Panc1 (cell line): ENCODE data around the gene SLC2A11. TPM values are rescaled to one million over a fixed set of nuclear protein-coding genes. Genes with fewer than 3 reads are reported as not detected.

Experiments used
- ATAC-seq: fragments of 200-7000 bp; cut with Tn5 transposase; 2 replicates; pipeline ENCODE4 v1.9.1; 2020; ENCODE audit warnings: mild to moderate bottlenecking, moderate library complexity
- BruUV-seq: library from RNA; stranded (reverse); fragments of 400-500 nt; replicated peaks from 2 replicates; lab custom pipeline; 2021; lab: Mats Ljungman, UMichigan
- CTCF ChIA-PET: fragments of 300-600 bp; sonication (Branson Sonifier 250); formaldehyde crosslinking; loops from one replicate; lab custom pipeline; 2022; ENCODE audit warnings: antibody characterized with exemption; lab: Charles Lee
- POLR2A ChIA-PET: fragments of 300-600 bp; sonication (Branson Sonifier 250); formaldehyde crosslinking; loops from one replicate; lab custom pipeline; 2022; ENCODE audit warnings: antibody characterized with exemption; lab: Charles Lee
- DNase-seq: peaks from one replicate; pipeline ENCODE4 v3.0.0-alpha.2; 2010; ENCODE audit warnings: low read depth, low spot score
- H3K27ac ChIP-seq: 2 replicates; pipeline ENCODE4 v1.5.1; 2011; ENCODE audit warnings: mild to moderate bottlenecking, low read length, inconsistent platforms
- H3K27me3 ChIP-seq: fragments of 200-500 bp; sonication (Bioruptor generic); 2 replicates; pipeline ENCODE4 v1.6.0; 2014; ENCODE audit warnings: low read length, inconsistent platforms; ENCODE audit not compliant: control insufficient read depth, insufficient read depth
- H3K36me3 ChIP-seq: fragments of 200-500 bp; sonication (Bioruptor generic); 2 replicates; pipeline ENCODE4 v1.5.1; 2014; ENCODE audit warnings: inconsistent platforms, mild to moderate bottlenecking, low read length, moderate library complexity; ENCODE audit not compliant: control insufficient read depth, insufficient read depth
- H3K4me1 ChIP-seq: 2 replicates; pipeline ENCODE4 v1.5.1; 2011; ENCODE audit warnings: inconsistent platforms, mild to moderate bottlenecking, low read length, moderate library complexity; ENCODE audit not compliant: control insufficient read depth, insufficient read depth
- H3K4me3 ChIP-seq, 2 experiments: 2 replicates each; pipeline ENCODE4 v1.5.1; 2011 to 2012; ENCODE audit warnings: low read depth in 2 of 2, low read length in 2 of 2, mild to moderate bottlenecking in 2 of 2, inconsistent platforms in 1 of 2, moderate library complexity in 1 of 2
- H3K9me3 ChIP-seq: fragments of 200-500 bp; sonication (Bioruptor generic); 2 replicates; pipeline ENCODE4 v1.5.1; 2014; ENCODE audit warnings: low read depth, mild to moderate bottlenecking, inconsistent platforms, low read length, moderate library complexity; ENCODE audit not compliant: control insufficient read depth, insufficient read depth
- POLR2AphosphoS5 ChIP-seq: IDR thresholded peaks from 2 replicates; pipeline ENCODE4 v1.6.1; 2012; ENCODE audit warnings: mild to moderate bottlenecking, low read depth, low read length, moderate library complexity
- SIN3A ChIP-seq: IDR thresholded peaks from 2 replicates; pipeline ENCODE4 v1.6.1; 2012; ENCODE audit warnings: low read depth, mild to moderate bottlenecking, low read length, moderate library complexity, borderline replicate concordance; ENCODE audit not compliant: insufficient read depth
- TCF7L2 ChIP-seq: IDR thresholded peaks from 2 replicates; pipeline ENCODE4 v1.6.1; 2011; ENCODE audit warnings: mild to moderate bottlenecking, low read depth, low read length, inconsistent platforms
- in situ Hi-C: cut with HindIII; loops from 2 replicates; pipeline ENCODE4 v1.10.0; 2016; ENCODE audit warnings: low sequenced_read_pairs, low pct_unique_long_range_greater_than_20kb
- intact Hi-C: fragments of 100-400 bp; cut with micrococcal nuclease; formaldehyde crosslinking; loops from one replicate; pipeline ENCODE4 v1.10.0; 2022; ENCODE audit not compliant: unreplicated experiment
- total RNA-seq: library from RNA; stranded (reverse); gene quantifications from one replicate; pipeline ENCODE4 v1.2.1, GENCODE V29; 2021; ENCODE audit not compliant: unreplicated experiment
- TF ChIP-seq, protein P1 (sequence below), 2 experiments: IDR thresholded peaks; 2 replicates each; pipeline ENCODE4 v1.6.1; 2011 to 2012; ENCODE audit warnings: low read depth in 2 of 2, control low read depth in 1 of 2, low read length in 1 of 2, mild to moderate bottlenecking in 1 of 2, moderate library complexity in 1 of 2; ENCODE audit not compliant: insufficient read depth in 1 of 2
- TF ChIP-seq, protein P2 (sequence below): fragments of 450-650 bp; IDR thresholded peaks from 2 replicates; pipeline ENCODE4 v1.5.1; 2017; ENCODE audit warnings: mild to moderate bottlenecking

Gene SLC2A11
- total RNA-seq, 1 experiment from 2014 or later: 33.8 TPM

DNA sequence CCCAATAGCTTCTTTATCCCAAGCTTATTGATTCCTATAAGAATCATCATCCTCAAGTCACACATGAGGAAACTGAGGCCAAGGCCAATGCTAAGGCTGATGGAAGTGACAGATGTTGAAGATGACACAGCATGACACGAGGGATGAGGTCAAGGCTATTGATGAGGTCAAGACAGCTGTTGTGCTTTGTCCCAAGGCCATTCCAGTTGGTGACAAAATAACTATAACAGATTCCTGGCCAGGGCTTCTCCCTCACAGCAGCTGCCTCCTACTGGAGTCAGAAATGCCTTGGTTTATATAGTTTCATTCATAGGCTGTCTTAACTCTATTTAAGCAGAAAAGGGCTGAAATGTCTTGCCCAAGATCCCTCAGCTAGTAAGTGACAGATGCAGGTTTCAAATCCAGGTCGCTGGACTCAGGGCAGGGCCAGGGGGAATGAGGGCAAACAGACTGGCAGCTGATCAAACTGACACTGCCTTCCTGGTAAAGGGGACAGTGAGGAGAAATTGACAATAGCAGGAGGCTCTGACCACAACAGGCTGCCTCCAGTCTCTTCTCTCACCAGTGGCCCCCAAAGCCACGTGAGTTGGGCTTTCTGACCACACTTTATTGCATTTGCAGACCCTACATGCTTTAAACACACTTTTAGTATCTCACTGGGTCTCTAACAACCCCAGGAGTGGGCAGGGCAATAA lies 53.0 kb downstream of the SLC2A11 start:
- no peak for TF ChIP-seq SIN3A
- TF ChIP-seq TCF7L2: no peak
- TF ChIP-seq POLR2AphosphoS5: no peak
- TF ChIP-seq, protein P1, sequence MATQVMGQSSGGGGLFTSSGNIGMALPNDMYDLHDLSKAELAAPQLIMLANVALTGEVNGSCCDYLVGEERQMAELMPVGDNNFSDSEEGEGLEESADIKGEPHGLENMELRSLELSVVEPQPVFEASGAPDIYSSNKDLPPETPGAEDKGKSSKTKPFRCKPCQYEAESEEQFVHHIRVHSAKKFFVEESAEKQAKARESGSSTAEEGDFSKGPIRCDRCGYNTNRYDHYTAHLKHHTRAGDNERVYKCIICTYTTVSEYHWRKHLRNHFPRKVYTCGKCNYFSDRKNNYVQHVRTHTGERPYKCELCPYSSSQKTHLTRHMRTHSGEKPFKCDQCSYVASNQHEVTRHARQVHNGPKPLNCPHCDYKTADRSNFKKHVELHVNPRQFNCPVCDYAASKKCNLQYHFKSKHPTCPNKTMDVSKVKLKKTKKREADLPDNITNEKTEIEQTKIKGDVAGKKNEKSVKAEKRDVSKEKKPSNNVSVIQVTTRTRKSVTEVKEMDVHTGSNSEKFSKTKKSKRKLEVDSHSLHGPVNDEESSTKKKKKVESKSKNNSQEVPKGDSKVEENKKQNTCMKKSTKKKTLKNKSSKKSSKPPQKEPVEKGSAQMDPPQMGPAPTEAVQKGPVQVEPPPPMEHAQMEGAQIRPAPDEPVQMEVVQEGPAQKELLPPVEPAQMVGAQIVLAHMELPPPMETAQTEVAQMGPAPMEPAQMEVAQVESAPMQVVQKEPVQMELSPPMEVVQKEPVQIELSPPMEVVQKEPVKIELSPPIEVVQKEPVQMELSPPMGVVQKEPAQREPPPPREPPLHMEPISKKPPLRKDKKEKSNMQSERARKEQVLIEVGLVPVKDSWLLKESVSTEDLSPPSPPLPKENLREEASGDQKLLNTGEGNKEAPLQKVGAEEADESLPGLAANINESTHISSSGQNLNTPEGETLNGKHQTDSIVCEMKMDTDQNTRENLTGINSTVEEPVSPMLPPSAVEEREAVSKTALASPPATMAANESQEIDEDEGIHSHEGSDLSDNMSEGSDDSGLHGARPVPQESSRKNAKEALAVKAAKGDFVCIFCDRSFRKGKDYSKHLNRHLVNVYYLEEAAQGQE (IDR thresholded peaks at IDR 0.05; ENCODE audit: insufficient read depth in 1 of 2, low read depth in 2 of 2, low read length in 1 of 2): no peak
- TF ChIP-seq, protein P2, sequence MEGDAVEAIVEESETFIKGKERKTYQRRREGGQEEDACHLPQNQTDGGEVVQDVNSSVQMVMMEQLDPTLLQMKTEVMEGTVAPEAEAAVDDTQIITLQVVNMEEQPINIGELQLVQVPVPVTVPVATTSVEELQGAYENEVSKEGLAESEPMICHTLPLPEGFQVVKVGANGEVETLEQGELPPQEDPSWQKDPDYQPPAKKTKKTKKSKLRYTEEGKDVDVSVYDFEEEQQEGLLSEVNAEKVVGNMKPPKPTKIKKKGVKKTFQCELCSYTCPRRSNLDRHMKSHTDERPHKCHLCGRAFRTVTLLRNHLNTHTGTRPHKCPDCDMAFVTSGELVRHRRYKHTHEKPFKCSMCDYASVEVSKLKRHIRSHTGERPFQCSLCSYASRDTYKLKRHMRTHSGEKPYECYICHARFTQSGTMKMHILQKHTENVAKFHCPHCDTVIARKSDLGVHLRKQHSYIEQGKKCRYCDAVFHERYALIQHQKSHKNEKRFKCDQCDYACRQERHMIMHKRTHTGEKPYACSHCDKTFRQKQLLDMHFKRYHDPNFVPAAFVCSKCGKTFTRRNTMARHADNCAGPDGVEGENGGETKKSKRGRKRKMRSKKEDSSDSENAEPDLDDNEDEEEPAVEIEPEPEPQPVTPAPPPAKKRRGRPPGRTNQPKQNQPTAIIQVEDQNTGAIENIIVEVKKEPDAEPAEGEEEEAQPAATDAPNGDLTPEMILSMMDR: no peak
- BruUV-seq: no TSS peak
- intact Hi-C loops (no loop called here), in situ Hi-C loops (no loop called here)
- CTCF ChIA-PET: no interaction called here
- no peak overlapping the region for H3K27ac ChIP-seq
- no peaks in the 10 kb centered on the region for H3K27me3 ChIP-seq
- POLR2A ChIA-PET: no interaction called here
- no peaks in the 10 kb centered on the region for H3K36me3 ChIP-seq
- H3K4me3 ChIP-seq: no peak overlapping the region
- ATAC-seq: no peak
- no peak for DNase-seq
- H3K9me3 ChIP-seq: no peaks in the 10 kb centered on the region
- no peaks in the 10 kb centered on the region; the same call in 1 of the 2 replicates for H3K4me1 ChIP-seq

DNA sequence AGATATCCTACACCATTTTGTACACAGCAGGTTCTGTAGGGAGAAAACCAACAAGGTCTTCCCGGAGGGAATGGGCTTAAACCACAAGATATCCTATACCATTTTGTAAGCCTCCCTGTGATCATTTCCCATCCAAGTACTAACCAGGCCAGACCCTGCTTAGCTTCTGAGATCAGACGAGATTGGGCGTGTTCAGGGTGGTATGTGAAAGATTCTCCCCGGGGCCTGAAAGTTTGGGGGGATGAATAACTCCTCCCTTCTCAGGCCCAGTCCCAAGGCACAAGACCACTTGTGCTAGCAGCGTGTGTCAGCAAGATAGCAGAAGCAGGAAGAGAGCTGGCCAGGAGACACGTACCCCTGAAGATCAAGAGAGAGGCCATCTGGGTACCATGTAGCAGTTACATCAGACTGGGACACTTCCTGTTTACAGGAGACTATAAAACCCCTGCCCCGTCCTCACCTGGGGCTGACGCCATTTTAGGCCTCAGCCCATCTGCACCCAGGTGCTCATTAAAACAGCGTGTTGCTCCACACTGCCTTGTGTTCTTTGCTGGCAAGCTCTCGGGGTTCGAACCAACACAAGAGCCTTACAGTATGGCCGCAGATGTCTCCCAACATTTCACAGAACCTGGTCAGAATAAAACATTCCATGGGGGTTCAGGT lies 53.8 kb downstream of the SLC2A11 start:
- intact Hi-C loops: no loop called here
- no TSS peak for BruUV-seq
- Histone ChIP-seq H3K9me3 (no peaks in the 10 kb centered on the region), H3K4me3 (no peak overlapping the region), H3K27me3 (no peaks in the 10 kb centered on the region), H3K4me1 (no peaks in the 10 kb centered on the region; the same call in 1 of the 2 replicates), H3K36me3 (no peaks in the 10 kb centered on the region), H3K27ac (no peak overlapping the region)
- in situ Hi-C loops: no loop called here
- CTCF ChIA-PET: no interaction called here
- no peak for ATAC-seq
- TF ChIP-seq TCF7L2 (no peak), SIN3A (no peak), POLR2AphosphoS5 (no peak)
- TF ChIP-seq, protein P1 (IDR thresholded peaks at IDR 0.05; ENCODE audit: insufficient read depth in 1 of 2, low read depth in 2 of 2, low read length in 1 of 2): no peak
- TF ChIP-seq, protein P2: no peak
- POLR2A ChIA-PET: no interaction called here
- no peak for DNase-seq
